Activated CD8-positive, alpha-beta memory T cell treated with anti-CD3 and anti-CD28 coated beads, Interleukin-2, amount 50 U/mL, for 48 hours (primary cell): ENCODE measurements around the gene UPK3B.
"Not testable (repeated sequence)": the region's sequence is repeated elsewhere in the genome, so short reads cannot be mapped to it uniquely, and the experiment has no call there.

ENCODE experiments used
- DNase-seq: peaks from one replicate; pipeline ENCODE4 v3.0.0-alpha.2; 2020

UPK3B gene

DNA sequence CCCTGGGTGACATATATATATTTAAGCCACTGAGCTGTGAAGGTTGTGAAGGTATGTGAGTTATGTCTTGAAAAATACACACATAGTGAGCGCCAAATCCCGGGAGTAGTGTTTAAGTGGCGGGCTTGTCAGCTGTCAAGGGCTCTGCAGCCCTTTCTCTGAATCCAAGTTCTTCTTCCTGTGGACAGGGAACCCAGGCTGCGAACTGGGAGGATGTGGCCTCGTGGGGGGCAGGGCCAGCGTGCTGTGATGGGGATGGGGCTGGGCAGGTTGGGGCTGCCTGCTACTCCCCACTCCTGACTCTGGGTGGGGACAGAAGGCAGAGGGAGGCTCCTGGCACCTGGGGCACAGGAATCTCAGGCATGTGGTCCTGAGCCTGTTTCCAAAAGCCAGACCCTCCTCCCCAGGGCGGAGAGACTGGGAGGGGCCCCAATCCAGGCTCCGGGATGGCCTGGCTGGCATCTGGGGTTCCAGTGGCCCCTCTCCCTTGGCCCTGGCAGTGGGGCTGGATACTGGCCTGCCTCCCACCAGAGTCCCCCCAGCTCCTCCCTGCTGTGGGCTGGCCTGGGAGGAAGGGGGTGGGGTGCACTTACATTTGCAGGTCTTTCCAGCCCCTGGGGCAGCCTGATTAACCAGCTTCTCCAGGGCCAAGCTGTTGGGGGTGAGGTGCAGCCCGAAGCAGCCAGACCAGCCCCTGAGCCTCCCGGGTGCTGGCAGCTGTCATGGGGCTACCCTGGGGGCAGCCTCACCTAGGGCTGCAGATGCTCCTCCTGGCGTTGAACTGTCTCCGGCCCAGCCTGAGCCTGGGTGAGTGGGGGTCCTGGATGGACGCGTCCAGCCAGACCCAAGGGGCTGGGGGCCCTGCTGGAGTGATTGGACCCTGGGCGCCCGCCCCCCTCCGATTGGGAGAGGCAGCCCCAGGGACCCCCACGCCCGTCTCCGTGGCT lies at the start of gene UPK3B:
Gene UPK3B (plus strand): TSS at position 622 of the 947 bp plus-strand sequence. CDS start 101 bp downstream, at position 723.
- no peak for DNase-seq

DNA sequence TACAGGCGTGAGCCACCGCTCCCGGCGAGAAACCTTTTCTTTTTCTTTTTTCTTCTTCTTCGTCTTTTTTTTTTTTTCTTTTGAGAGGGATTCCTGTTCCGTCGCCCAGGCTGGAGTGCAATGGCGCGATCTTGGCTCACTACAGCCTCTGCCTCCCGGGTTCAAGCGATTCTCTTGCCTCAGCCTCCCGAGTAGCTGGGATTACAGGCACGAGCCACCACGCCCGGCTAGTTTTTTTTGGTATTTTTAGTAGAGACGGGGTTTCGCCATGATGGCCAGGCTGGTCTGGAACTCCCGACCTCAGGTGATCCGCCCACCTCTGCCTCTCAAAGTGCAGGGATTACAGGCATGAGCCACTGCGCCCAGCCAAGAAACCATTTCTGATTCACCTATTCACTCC lies 49.6 kb upstream of the UPK3B start:
- DNase-seq, result not testable (repeated sequence)

DNA sequence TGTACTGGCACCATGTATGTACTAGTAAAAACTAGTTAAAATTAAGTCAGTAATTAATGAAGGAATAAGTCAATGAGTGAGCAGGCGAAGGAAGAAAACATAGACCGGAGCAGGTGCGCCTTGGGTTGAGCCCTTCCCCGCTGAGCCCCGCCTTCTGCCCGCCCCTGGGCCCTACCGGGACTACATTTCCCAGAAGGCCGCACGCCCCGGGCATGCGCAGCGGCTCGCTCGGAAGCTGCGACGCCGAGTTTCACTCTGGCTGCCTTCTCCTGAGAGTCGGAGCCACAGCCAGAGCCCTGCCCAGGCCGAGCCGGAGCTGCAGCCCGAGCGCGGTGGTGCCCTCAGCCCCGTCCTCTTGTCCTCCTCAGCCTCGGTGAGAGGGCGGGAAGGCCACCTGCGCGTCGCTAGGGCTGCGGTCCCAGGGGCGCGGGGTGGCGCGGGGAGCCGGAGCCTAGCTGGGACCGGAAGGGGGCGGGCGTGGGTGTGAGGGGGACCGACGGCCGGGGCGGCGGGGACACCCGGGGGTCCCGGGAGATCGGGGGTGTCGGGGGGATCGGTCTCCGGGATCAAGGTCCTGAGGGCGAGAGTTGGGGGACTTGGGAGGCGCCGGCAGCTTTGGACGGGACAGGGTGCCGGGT lies 48.8 kb upstream of the UPK3B start, which contains the start of gene DTX2:
Gene DTX2 (plus strand): TSS at position 246 of the 638 bp plus-strand sequence. CDS start 18,801 bp downstream, outside the sequence.
- not testable (repeated sequence) for DNase-seq

DNA sequence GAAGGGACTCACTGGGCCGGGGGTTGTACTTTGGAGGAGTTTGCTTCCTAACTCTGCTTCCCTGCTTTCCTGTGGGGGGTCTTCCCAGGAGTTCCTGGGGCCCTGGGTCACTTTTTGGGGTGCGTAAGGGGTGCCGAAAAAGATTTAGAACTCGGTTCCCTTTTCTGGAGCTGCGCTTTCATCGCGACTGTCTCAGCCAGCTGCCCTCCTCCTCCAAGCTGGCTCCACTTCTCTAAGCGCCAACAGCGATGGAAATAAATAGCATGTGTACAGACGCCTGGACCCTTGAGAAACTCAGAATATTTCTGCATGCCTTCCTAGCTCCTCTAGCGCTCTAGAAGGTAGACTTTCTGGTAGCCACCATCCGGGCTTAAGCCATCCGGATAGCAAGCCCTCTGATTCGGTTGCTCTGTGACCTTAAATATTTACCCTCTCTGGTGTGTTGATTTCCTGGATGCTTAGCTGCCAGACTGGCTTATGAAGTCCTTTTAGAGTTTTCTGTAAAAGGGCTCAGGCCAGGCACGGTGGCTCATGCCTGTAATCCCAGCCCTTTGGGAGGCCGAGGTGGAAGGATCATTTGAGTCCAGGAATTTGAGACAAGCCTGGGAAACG lies 48.0 kb upstream of the UPK3B start:
- not testable (repeated sequence) for DNase-seq

DNA sequence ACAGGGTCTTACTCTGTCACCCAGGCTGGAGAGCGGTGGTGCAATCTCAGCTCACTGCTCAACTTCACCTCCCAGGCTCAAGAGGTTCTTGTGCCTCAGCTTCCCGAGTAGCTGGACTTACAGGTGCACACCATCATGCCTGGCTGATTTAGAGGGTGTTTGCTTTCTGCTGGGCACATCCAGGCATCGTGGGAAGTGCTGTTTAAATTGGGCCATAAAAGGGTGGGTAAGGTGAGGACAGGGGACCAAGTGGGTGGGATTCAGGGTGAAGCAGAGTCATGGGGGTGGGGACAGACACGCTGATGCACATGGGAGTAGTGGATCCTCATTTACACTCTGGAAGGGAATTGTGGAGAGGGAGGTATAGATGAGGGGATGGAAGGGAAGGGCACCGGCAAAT lies 45.4 kb upstream of the UPK3B start:
- DNase-seq, result not testable (repeated sequence)

DNA sequence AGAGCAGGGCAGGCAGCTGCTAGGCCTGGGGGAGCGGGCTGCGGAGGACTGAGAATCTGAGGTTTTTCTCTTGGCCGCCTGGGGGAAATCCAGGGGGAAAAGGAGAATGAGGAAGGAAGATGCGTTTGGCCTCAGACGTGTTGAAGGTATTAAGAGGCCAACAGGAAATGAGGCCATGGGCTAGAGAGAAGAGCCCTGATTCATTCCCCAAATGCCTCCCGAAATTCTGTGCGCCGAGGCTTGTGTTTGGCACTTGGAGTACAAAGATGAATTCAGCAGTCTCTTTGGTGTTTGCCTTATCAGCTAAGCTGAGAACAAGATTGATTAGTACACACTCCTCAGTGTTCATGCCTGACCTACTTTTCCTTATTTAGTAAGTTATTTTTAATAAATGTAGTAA lies 44.4 kb upstream of the UPK3B start:
- DNase-seq, result not testable (repeated sequence)

DNA sequence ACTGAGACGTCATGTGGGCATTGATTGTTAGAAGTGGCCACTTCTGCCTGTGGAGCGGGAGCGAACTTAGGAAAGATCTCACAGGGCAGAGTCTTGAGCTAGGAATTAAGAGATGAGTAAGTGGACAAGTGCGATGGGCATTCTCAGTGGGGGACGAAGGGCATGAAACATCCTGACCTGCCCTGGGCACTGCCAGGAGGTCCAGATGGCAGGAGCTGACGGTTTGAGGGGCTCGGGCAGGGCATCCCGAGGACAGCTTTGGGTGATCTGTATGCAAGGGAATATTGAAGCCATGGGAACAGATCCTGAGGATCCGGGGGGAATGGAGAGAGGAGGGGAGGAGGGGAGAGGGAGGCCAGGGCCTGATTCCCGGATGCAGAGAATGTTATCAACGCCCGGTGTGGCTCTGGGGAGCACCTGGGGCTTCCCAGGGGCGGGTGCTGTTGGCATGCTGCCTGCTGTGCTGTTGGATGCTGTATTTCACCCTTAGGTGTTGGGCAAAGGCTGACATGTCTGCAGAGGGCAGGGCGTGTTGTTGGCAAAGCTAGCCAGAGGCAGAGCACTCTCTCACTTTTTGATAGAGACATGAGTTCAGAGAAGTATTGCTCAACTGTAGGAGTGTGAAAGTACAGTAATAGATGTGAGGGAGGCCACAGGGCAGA lies 42.5 kb upstream of the UPK3B start:
- DNase-seq, result not testable (repeated sequence)

DNA sequence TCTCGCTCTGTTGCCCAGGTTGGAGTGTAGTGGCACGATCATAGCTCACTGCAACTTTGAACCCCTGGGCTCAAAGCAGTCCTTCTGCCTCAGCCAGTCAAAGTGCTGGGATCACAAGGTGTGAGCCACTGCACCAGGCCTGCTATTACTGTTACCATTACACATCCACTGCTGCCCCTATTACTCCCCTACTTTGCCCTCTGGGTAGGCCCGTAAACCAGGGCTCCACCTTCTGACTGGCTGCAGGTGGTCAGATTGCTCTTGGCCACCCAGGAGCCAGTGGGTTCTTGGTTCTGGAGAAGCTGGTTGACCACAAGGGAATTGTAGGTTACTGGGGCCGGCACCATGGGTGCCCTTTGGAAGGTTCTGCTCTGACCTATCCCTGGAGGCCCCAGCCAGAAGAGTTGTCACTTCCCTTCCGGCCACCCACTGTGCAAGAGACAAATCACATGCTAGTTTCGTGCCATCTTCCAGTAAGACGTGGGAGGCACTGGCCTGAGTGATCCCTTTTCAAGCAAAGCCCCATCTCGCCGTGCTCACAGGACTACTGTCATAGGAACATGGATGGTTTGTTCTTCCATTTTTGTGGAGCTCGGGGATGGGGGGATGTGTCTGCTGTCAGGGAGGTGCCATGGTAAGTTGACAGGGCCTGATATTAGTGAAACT lies 38.7 kb upstream of the UPK3B start:
- DNase-seq, result not testable (repeated sequence)

DNA sequence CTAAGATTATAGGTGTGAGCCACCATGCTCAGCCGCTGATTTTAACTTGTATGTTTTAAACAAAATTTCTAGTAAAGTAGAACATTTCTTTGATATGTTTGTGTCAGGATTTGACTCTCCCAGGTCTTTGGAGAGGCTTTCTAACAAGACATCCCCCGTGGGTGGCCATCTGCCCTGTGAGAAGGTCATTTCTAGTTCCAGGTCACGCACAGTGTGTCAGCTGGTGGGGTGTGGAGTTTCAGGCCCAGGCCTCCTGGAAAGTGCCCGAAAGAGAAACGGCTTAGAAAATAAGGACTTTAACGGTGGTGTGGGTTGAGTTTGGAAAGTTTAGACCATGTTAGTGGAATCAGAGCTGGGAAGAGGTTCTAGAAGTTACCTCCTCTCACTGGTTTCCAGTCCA lies 37.3 kb upstream of the UPK3B start:
- DNase-seq, result not testable (repeated sequence)

DNA sequence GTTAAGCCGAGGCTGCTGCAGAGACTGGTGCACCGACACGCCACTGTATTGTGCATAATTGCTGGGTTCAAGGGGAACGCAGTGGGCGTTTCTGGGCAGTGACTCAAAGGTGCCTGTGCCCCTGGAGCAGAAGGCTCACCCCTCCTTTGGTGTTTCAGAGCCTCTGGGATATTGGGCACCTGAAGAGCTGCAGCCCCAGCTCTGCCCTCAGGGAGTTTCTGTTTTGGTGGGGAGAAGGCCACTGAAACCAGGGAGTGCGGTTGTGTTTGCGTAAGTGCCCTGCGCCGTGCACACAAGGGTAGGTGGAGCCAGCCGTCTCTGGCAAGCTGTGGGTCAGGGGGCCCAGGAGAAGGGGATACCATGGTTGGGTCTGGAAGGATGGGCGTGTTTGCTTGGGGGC lies 34.1 kb upstream of the UPK3B start:
- not testable (repeated sequence) for DNase-seq

DNA sequence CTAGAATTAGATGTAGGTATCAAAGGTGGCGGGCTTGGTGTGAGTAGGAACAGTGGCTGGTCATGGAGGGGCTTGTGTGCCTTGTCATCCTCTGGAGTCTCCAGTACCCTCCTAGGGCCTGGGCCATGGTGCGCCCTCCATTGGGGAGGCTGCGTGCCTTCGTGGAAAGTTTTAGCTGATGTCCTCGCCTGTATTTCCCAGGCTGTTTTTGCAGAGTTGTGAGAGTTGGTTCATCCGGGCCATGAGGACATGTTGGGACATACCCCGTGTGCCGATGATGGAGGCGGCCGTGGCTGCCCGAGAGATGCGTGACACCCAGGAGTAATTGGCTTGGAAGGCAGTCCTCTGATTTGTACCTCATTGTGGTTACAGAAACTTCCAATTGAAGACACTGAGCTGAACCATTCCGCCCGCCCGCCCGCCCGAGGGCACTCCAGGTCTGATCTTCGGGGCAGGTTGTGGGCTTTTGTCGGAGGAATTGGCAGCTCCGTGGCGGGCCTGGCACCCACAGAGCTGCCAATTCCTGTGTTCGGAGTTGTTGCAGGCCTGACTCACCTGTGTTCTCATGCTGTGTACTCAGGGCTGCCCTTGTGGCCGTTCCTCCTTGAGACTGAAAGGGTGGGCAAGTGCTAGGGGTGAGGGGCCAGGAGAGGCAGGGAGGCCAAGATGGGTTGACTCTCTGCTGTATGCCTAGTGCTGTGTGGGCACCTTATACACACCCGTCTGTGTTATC lies 33.4 kb upstream of the UPK3B start:
- not testable (repeated sequence) for DNase-seq

DNA sequence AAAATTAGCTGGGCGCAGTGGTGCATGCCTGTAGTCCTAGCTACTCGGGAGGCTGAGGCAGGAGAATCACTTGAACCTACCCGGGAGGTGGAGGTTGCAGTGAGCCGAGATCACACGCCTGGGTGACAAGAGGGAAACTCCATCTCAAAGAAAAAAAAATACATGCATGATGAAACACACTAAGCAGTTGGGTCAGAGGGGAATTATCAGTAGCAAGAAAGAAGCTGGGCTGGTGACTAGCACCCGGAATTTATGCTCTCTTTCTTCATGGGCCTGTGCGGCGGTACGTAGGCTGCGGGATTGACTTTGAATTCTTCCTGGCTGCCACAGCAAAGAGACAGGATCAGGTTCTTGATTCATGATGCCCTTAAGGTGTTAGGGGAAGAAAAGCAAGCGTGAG lies 30.7 kb upstream of the UPK3B start:
- DNase-seq, result not testable (repeated sequence)

DNA sequence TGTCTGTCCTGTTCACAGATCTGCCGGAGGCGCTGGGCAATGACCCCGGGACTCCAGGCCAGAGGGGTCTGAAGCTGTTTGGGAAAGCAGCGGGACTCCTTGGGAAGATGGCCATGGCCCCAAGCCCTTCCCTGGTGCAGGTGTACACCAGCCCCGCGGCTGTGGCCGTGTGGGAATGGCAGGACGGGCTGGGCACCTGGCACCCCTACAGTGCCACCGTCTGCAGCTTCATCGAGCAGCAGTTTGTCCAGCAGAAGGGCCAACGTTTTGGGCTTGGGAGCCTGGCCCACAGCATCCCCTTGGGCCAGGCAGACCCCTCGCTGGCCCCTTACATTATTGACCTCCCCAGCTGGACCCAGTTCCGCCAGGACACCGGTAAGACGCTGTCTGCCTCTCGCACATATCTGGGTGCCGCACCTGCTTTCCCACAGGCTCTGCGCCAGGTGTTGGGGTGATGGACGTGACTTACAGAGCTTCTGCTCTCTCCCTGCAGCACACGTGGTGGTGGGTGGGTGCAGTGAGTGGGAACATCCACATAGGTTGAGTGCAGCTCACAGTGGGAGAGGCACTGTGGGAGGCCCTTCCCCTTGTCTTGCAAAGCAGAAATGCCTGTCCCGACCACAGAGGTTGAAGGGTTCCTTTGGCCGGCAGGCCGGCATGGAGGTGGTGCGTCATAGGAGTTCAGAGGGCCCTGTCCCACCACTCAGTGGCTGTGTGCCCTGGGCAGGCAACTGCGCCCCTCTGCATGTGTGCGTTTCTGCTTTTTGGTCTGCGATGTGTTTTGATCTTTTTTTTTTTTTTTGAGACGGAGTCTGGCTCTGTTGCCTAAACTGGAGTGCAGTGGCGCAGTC lies 29.7 kb upstream of the UPK3B start:
- DNase-seq, result not testable (repeated sequence)

DNA sequence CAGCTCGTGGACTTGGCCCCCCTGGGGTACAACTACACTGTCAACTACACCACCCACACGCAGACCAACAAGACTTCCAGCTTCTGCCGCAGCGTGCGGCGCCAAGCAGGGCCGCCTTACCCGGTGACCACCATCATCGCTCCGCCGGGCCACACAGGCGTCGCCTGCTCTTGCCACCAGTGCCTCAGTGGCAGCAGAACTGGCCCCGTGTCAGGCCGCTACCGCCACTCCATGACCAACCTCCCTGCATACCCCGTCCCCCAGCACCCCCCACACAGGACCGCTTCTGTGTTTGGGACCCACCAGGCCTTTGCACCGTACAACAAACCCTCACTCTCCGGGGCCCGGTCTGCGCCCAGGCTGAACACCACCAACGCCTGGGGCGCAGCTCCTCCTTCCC lies 27.7 kb upstream of the UPK3B start:
- DNase-seq, result not testable (repeated sequence)

DNA sequence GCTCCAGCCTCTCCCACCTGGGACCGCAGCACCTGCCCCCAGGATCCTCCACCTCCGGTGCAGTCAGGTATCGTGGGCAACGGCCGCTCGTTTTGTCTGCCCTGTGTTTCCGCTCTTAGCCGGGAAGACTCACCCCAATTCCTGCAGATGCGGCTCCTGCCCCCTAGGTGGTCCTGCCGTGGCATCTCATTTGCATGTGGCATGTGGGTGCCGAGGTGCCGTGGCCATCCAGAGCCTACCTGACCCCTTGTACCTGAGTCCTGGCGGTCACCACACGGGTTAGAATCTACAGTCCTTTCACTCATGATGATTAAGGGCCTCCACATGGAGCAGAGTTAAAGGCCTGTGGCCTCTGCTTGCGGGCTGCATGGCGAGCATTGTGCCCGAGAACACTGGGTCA lies 27.3 kb upstream of the UPK3B start:
- DNase-seq, result not testable (repeated sequence)

DNA sequence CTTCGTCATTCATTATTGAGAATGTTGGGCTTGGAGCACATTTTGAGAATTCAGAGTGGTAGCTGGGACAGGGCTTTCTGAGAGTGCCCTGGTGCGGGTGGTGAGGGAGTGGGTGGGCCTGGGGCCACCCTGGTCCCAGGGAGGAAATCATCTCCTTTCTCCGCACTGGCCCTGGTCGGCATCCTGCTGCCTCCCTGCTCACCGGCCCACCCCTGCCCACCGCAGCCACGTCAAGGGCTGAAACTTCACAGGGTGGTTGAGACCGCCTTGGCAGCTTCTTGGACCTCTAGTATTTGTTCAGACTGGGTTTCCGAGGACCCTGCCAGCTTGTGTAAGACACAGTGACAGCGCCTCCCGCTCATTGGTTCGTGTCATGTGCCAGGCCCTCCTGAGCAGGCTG lies 25.9 kb upstream of the UPK3B start:
- not testable (repeated sequence) for DNase-seq

DNA sequence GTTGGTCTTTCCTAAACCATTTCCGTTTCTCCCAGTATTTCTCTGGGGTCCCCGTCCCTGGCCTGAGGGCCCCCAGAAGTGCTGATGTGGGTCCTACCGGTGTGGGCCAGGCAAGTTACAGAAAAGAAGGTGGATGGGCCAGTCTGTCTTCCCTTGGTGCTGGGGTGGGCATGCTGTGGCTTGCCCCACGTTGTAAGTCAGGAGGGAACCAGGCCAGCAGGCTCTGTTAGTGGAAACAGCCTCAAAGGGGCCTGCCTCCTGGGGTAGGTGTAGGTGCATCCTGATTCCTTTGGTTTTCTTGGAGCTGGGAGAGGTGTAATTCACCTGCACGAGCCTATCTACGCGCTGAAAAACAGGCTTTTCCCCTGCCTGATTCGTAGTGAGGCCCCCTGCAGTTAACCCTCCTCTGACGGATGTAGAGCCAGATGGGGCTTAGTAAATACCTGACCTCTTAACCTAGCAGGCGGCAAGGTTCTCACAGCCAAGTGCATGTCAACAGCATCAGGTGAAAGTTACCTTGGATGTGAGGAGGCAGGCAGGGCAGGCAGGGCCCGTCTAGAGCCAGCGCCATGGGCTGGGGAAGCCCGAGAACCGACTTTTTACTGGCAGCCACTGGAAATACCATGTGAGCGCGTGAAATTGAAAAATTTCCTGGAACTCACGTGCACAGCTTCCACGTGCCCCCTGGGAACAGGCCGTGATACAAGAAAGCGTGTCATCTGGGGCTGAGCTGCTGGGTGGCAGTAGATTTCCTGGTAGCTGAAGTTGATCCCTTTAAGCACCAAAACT lies 24.3 kb upstream of the UPK3B start:
- DNase-seq, result not testable (repeated sequence)

DNA sequence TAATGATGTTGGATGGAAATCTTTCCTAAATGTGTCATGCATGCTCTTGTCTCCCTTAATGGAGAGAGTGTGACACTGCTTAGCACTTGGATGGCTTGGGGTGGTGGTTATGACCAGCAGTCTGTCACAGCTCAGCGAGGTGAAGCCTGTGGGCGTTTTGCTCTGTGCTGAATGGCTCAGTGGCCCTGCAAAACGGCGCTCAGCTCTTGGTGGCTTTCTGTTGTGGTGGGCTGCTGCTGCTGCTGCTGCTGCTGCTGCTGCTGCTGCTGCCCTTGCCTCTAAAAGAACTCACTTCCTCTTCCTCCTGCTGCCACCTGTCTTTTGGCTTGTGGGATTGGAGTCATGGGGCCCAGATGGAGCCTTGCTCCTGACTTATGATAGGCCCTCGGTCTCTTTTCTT lies 23.7 kb upstream of the UPK3B start:
- not testable (repeated sequence) for DNase-seq

DNA sequence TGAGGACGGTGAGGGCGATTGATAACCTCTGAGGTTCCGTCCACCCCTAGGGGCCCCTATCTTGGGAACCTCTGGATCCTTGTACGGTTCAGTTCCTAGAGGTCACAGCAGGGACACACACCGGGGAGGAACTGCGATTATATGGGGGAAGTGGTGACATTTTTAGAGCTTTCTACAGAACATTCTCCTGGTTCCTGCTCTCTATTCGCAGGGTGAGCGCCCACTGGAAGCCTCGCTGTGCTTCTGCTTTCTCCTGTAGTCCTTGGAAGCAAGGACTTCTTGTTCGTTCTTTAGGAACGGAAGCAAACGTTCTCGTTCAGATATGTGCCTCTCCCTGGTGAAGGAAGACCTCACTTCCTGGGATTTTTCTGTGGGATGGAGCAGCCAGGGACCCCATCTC lies 22.4 kb upstream of the UPK3B start:
- not testable (repeated sequence) for DNase-seq

DNA sequence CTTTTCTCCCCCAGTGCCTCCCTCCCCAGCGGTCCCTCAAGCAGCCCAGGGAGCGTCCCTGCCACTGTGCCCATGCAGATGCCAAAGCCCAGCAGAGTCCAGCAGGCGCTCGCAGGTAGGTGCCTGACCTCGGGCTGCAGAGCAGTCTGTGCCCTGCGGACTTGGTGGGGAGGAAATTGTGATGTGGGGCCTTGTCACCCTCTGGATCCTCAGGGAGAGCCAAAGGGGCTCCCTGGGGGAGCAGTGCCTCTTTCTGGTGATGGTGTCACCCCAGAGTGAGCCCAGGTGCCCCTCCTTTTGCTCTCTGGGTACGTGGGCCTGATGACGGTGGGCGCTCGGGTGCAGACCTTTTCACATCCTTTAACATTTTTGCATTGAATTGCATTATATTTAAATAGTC lies 18.2 kb upstream of the UPK3B start:
- not testable (repeated sequence) for DNase-seq
